ENCODE measurements around the gene ZNF23.

GRCh38 chr16:71406316-71406715, 55.7 kb downstream of the ZNF23 start:
- TF ChIP-seq POLR2A (IDR thresholded peaks at IDR 0.05) (no peak), CTCF (IDR thresholded peaks at IDR 0.05) (no peak)
